OCI-LY7 (cell line): Measurements from ENCODE around the gene MKKS.

Source experiments
- CTCF ChIP-seq: fragments of 200-600 bp; sonication (generic); conservative IDR thresholded peaks from 2 replicates; pipeline ENCODE4 v1.5.1; 2014; ENCODE audit warnings: mild to moderate bottlenecking, antibody characterized with exemption, low read length, moderate library complexity, mixed read lengths
- EZH2phosphoT487 ChIP-seq: fragments of 200-600 bp; sonication (generic); IDR thresholded peaks from 2 replicates; pipeline ENCODE4 v1.6.1; 2018; ENCODE audit warnings: low read depth, borderline replicate concordance, mild to moderate bottlenecking, mixed run types, antibody characterized with exemption, low read length, moderate library complexity, mixed read lengths

GRCh38 chr20:10379761-10380160 is 54.3 kb downstream of the MKKS start:
- no peak for TF ChIP-seq CTCF
- no peak for TF ChIP-seq EZH2phosphoT487
